ENCODE measurements around the gene VTI1A. TPM values are rescaled to one million over a fixed set of nuclear protein-coding genes. Genes with fewer than 3 reads are reported as not detected.

Gene VTI1A
- total and polyA plus RNA-seq, 7 donors, result 9.9 to 31.5 (median 20.1) TPM

- intact Hi-C loops (cut with DNase I), result no loop called here
Observed at GRCh38 chr10:112639298-112639697, 192.3 kb downstream of the VTI1A start.

GRCh38 chr10:112640638-112641037 lies 193.6 kb downstream of the VTI1A start:
- Histone ChIP-seq H3K4me3 (no peak overlapping the region), H3K4me1 (no peaks in the 10 kb centered on the region), H3K27me3 (ENCODE audit: insufficient read depth in 3 of 3, low read length in 2 of 3) (no peaks in the 10 kb centered on the region), H3K36me3 (ENCODE audit: insufficient read depth in 1 of 2, low read depth in 1 of 2) (no peaks in the 10 kb centered on the region), H3K27ac (no peak overlapping the region), H3K9me3 (no peaks in the 10 kb centered on the region)
- no peak for TF ChIP-seq CTCF (IDR thresholded peaks at IDR 0.05)
- 55 to 75% (median 59%) methylated on average over 3 of the region's 3 CpGs for WGBS, 3 donors
- DNase-seq (no peak), ATAC-seq (no peak)
- intact Hi-C loops (cut with DNase I), result no loop called here

More at GRCh38 chr10:112639298-112639697, 192.3 kb downstream of the VTI1A start:
- Histone ChIP-seq H3K9me3 (no peaks in the 10 kb centered on the region), H3K27ac (no peak overlapping the region), H3K36me3 (ENCODE audit: insufficient read depth in 1 of 2, low read depth in 1 of 2) (no peaks in the 10 kb centered on the region), H3K27me3 (ENCODE audit: insufficient read depth in 3 of 3, low read length in 2 of 3) (no peaks in the 10 kb centered on the region), H3K4me1 (no peaks in the 10 kb centered on the region), H3K4me3 (no peak overlapping the region)
- ATAC-seq (no peak), DNase-seq (no peak)
- no peak for TF ChIP-seq CTCF (IDR thresholded peaks at IDR 0.05)
- WGBS, 3 donors, result 89 to 99% (median 93%) methylated on average over 1 of the region's 1 CpG

- Histone ChIP-seq H3K36me3 (ENCODE audit: insufficient read depth in 1 of 2, low read depth in 1 of 2) (no peaks in the 10 kb centered on the region), H3K4me1 (no peaks in the 10 kb centered on the region), H3K9me3 (no peaks in the 10 kb centered on the region), H3K4me3 (no peak overlapping the region), H3K27ac (no peak overlapping the region), H3K27me3 (ENCODE audit: insufficient read depth in 3 of 3, low read length in 2 of 3) (no peaks in the 10 kb centered on the region)
- TF ChIP-seq CTCF (IDR thresholded peaks at IDR 0.05), result no peak
- intact Hi-C loops (cut with DNase I), result no loop called here
- ATAC-seq (no peak), DNase-seq (no peak)
- 83 to 90% (median 89%) methylated on average over 7 of the region's 7 CpGs for WGBS, 3 donors
Observed at GRCh38 chr10:112643600-112644264, 196.7 kb downstream of the VTI1A start.

GRCh38 chr10:112644265-112644645 lies 197.2 kb downstream of the VTI1A start:
- no peak for TF ChIP-seq CTCF (IDR thresholded peaks at IDR 0.05)
- WGBS, 3 donors, result 85 to 90% (median 85%) methylated on average over 2 of the region's 2 CpGs
- no peaks in the 10 kb centered on the region for H3K27me3 ChIP-seq (ENCODE audit: insufficient read depth in 3 of 3, low read length in 2 of 3)
- H3K27ac ChIP-seq, result no peak overlapping the region
- DNase-seq, result no peak
- no peaks in the 10 kb centered on the region for H3K36me3 ChIP-seq (ENCODE audit: insufficient read depth in 1 of 2, low read depth in 1 of 2)
- no peaks in the 10 kb centered on the region for H3K4me1 ChIP-seq
- ATAC-seq, result no peak
- intact Hi-C loops (cut with DNase I), result no loop called here
- no peaks in the 10 kb centered on the region for H3K9me3 ChIP-seq
- no peak overlapping the region for H3K4me3 ChIP-seq
